ENCODE results near the gene STAT3.

STAT3 gene

GRCh38 chr17:42271779-42272035 lies 116.5 kb downstream of the STAT3 start:
- Histone ChIP-seq H2BK15ac (ENCODE audit: low read depth, poor library complexity, severe bottlenecking) (no peak overlapping the region), H3K9me3 (ENCODE audit: control insufficient read depth, low read length) (no peaks in the 10 kb centered on the region), H3K79me1 (replicated peaks; ENCODE audit: low read length, poor library complexity, severe bottlenecking) (peaks cover 12% of the 10 kb centered on the region), H3K4me1 (ENCODE audit: control insufficient read depth, insufficient read depth, low read depth, low read length) (peaks cover 2% of the 10 kb centered on the region), H4K91ac (ENCODE audit: low read length) (no peak overlapping the region), H3K23ac (ENCODE audit: low read length in 2 of 2) (no peak overlapping the region), H3K36me3 (ENCODE audit: control insufficient read depth in 1 of 2, insufficient read depth in 2 of 2, low read depth in 1 of 2, low read length in 2 of 2) (no peaks in the 10 kb centered on the region), H3K14ac (ENCODE audit: low read length in 2 of 2) (no peak overlapping the region), H3K4me3 (ENCODE audit: insufficient read depth in 1 of 2, low read depth in 1 of 2, low read length in 2 of 2) (no peak overlapping the region), H2AK5ac (ENCODE audit: low read length, severe bottlenecking) (no peak overlapping the region), H3K4ac (ENCODE audit: low read depth in 1 of 2, low read length in 2 of 2) (no peak overlapping the region), H2BK12ac (ENCODE audit: low read length in 2 of 2) (no peak overlapping the region), H3K27me3 (ENCODE audit: control insufficient read depth in 1 of 2, insufficient read depth in 1 of 2, low read length in 2 of 2) (no peaks in the 10 kb centered on the region), H4K8ac (ENCODE audit: low read length) (no peak overlapping the region), H3K4me2 (ENCODE audit: low read length, poor library complexity, severe bottlenecking) (no peak overlapping the region), H3K9ac (ENCODE audit: low read length) (no peak overlapping the region), H2AFZ (ENCODE audit: low read depth, low read length) (no peak overlapping the region), H3K18ac (ENCODE audit: low read depth in 1 of 2, low read length in 2 of 2) (no peak overlapping the region), H2BK5ac (ENCODE audit: low read depth, low read length, poor library complexity, severe bottlenecking) (no peak overlapping the region), H3K27ac (ENCODE audit: low read length, poor library complexity, severe bottlenecking) (no peak overlapping the region), H2BK120ac (ENCODE audit: low read depth, low read length) (no peak overlapping the region)
- no peak for DNase-seq

GRCh38 chr17:42271006-42271778 lies 117.0 kb downstream of the STAT3 start:
- Histone ChIP-seq H3K18ac (ENCODE audit: low read depth in 1 of 2, low read length in 2 of 2) (no peak overlapping the region), H3K4me3 (ENCODE audit: insufficient read depth in 1 of 2, low read depth in 1 of 2, low read length in 2 of 2) (no peak overlapping the region), H3K9me3 (ENCODE audit: control insufficient read depth, low read length) (no peaks in the 10 kb centered on the region), H3K4me2 (ENCODE audit: low read length, poor library complexity, severe bottlenecking) (no peak overlapping the region), H3K23ac (ENCODE audit: low read length in 2 of 2) (no peak overlapping the region), H3K9ac (ENCODE audit: low read length) (no peak overlapping the region), H3K79me1 (replicated peaks; ENCODE audit: low read length, poor library complexity, severe bottlenecking) (peaks cover 15% of the 10 kb centered on the region), H3K27me3 (ENCODE audit: control insufficient read depth in 1 of 2, insufficient read depth in 1 of 2, low read length in 2 of 2) (no peaks in the 10 kb centered on the region), H2BK15ac (ENCODE audit: low read depth, poor library complexity, severe bottlenecking) (no peak overlapping the region), H3K27ac (ENCODE audit: low read length, poor library complexity, severe bottlenecking) (no peak overlapping the region), H3K14ac (ENCODE audit: low read length in 2 of 2) (no peak overlapping the region), H4K8ac (ENCODE audit: low read length) (no peak overlapping the region), H3K4ac (ENCODE audit: low read depth in 1 of 2, low read length in 2 of 2) (no peak overlapping the region), H2BK12ac (ENCODE audit: low read length in 2 of 2) (no peak overlapping the region), H3K4me1 (ENCODE audit: control insufficient read depth, insufficient read depth, low read depth, low read length) (no peaks in the 10 kb centered on the region), H2AK5ac (ENCODE audit: low read length, severe bottlenecking) (no peak overlapping the region), H2AFZ (ENCODE audit: low read depth, low read length) (no peak overlapping the region), H4K91ac (ENCODE audit: low read length) (no peak overlapping the region), H2BK120ac (ENCODE audit: low read depth, low read length) (no peak overlapping the region), H3K36me3 (ENCODE audit: control insufficient read depth in 1 of 2, insufficient read depth in 2 of 2, low read depth in 1 of 2, low read length in 2 of 2) (no peaks in the 10 kb centered on the region), H2BK5ac (ENCODE audit: low read depth, low read length, poor library complexity, severe bottlenecking) (no peak overlapping the region)
- no peak for DNase-seq
- WGBS = 100% methylated on average over 2 of the region's 3 CpGs

GRCh38 chr17:42270596-42270995 lies 117.6 kb downstream of the STAT3 start:
- H3K18ac ChIP-seq (ENCODE audit: low read depth in 1 of 2, low read length in 2 of 2) = no peak overlapping the region
- peaks cover 12% of the 10 kb centered on the region for H3K79me1 ChIP-seq (replicated peaks; ENCODE audit: low read length, poor library complexity, severe bottlenecking)
- no peak overlapping the region for H3K14ac ChIP-seq (ENCODE audit: low read length in 2 of 2)
- no peak overlapping the region for H3K9ac ChIP-seq (ENCODE audit: low read length)
- no peak overlapping the region for H2AK5ac ChIP-seq (ENCODE audit: low read length, severe bottlenecking)
- no peaks in the 10 kb centered on the region for H3K36me3 ChIP-seq (ENCODE audit: control insufficient read depth in 1 of 2, insufficient read depth in 2 of 2, low read depth in 1 of 2, low read length in 2 of 2)
- no peak overlapping the region for H2BK15ac ChIP-seq (ENCODE audit: low read depth, poor library complexity, severe bottlenecking)
- H4K8ac ChIP-seq (ENCODE audit: low read length) = no peak overlapping the region
- H3K23ac ChIP-seq (ENCODE audit: low read length in 2 of 2) = no peak overlapping the region
- no peak overlapping the region for H3K4me3 ChIP-seq (ENCODE audit: insufficient read depth in 1 of 2, low read depth in 1 of 2, low read length in 2 of 2)
- DNase-seq = no peak
- H3K4me2 ChIP-seq (ENCODE audit: low read length, poor library complexity, severe bottlenecking) = no peak overlapping the region
- H4K91ac ChIP-seq (ENCODE audit: low read length) = no peak overlapping the region
- no peaks in the 10 kb centered on the region for H3K4me1 ChIP-seq (ENCODE audit: control insufficient read depth, insufficient read depth, low read depth, low read length)
- no peaks in the 10 kb centered on the region for H3K9me3 ChIP-seq (ENCODE audit: control insufficient read depth, low read length)
- 91% methylated on average over 6 of the region's 6 CpGs for WGBS
- no peak overlapping the region for H3K27ac ChIP-seq (ENCODE audit: low read length, poor library complexity, severe bottlenecking)
- no peak overlapping the region for H2BK12ac ChIP-seq (ENCODE audit: low read length in 2 of 2)
- peak overlapping the region in 1 of 2 experiments; percentile 49 for H3K4ac ChIP-seq (ENCODE audit: low read depth in 1 of 2, low read length in 2 of 2)
- H2AFZ ChIP-seq (ENCODE audit: low read depth, low read length) = no peak overlapping the region
- H2BK5ac ChIP-seq (ENCODE audit: low read depth, low read length, poor library complexity, severe bottlenecking) = no peak overlapping the region
- H3K27me3 ChIP-seq (ENCODE audit: control insufficient read depth in 1 of 2, insufficient read depth in 1 of 2, low read length in 2 of 2) = no peaks in the 10 kb centered on the region
- no peak overlapping the region for H2BK120ac ChIP-seq (ENCODE audit: low read depth, low read length)

GRCh38 chr17:42270170-42270535 lies 118.1 kb downstream of the STAT3 start:
- no peak overlapping the region for H3K14ac ChIP-seq (ENCODE audit: low read length in 2 of 2)
- no peaks in the 10 kb centered on the region for H3K27me3 ChIP-seq (ENCODE audit: control insufficient read depth in 1 of 2, insufficient read depth in 1 of 2, low read length in 2 of 2)
- H3K23ac ChIP-seq (ENCODE audit: low read length in 2 of 2) = no peak overlapping the region
- DNase-seq = peak; percentile 70
- H3K36me3 ChIP-seq (ENCODE audit: control insufficient read depth in 1 of 2, insufficient read depth in 2 of 2, low read depth in 1 of 2, low read length in 2 of 2) = no peaks in the 10 kb centered on the region
- H3K79me1 ChIP-seq (replicated peaks; ENCODE audit: low read length, poor library complexity, severe bottlenecking) = peaks cover 10% of the 10 kb centered on the region
- H3K4me3 ChIP-seq (ENCODE audit: insufficient read depth in 1 of 2, low read depth in 1 of 2, low read length in 2 of 2) = no peak overlapping the region
- H2AK5ac ChIP-seq (ENCODE audit: low read length, severe bottlenecking) = no peak overlapping the region
- H3K9me3 ChIP-seq (ENCODE audit: control insufficient read depth, low read length) = no peaks in the 10 kb centered on the region
- H2BK120ac ChIP-seq (ENCODE audit: low read depth, low read length) = no peak overlapping the region
- H2BK15ac ChIP-seq (ENCODE audit: low read depth, poor library complexity, severe bottlenecking) = no peak overlapping the region
- WGBS = 57% methylated on average over 1 of the region's 4 CpGs
- no peak overlapping the region for H3K4me2 ChIP-seq (ENCODE audit: low read length, poor library complexity, severe bottlenecking)
- H2BK12ac ChIP-seq (ENCODE audit: low read length in 2 of 2) = no peak overlapping the region
- H3K4ac ChIP-seq (ENCODE audit: low read depth in 1 of 2, low read length in 2 of 2) = no peak overlapping the region
- no peak overlapping the region for H2AFZ ChIP-seq (ENCODE audit: low read depth, low read length)
- no peak overlapping the region for H2BK5ac ChIP-seq (ENCODE audit: low read depth, low read length, poor library complexity, severe bottlenecking)
- no peak overlapping the region for H4K8ac ChIP-seq (ENCODE audit: low read length)
- no peak overlapping the region for H3K27ac ChIP-seq (ENCODE audit: low read length, poor library complexity, severe bottlenecking)
- no peak overlapping the region for H4K91ac ChIP-seq (ENCODE audit: low read length)
- no peak overlapping the region for H3K9ac ChIP-seq (ENCODE audit: low read length)
- no peaks in the 10 kb centered on the region for H3K4me1 ChIP-seq (ENCODE audit: control insufficient read depth, insufficient read depth, low read depth, low read length)
- no peak overlapping the region for H3K18ac ChIP-seq (ENCODE audit: low read depth in 1 of 2, low read length in 2 of 2)
